HUES48 (cell line): Measurements from ENCODE around the gene CRISP2.
"Not testable (repeated sequence)": the region's sequence is repeated elsewhere in the genome, so short reads cannot be mapped to it uniquely, and the experiment has no call there.

ENCODE experiments used
- H3K27ac ChIP-seq: one replicate; pipeline ENCODE4 v1.7.0; 2013; ENCODE audit warnings: low read depth, low read length, inconsistent platforms
- H3K27me3 ChIP-seq: 2 replicates; pipeline ENCODE4 v1.6.1; 2013; ENCODE audit warnings: mild to moderate bottlenecking, low read length; ENCODE audit not compliant: control insufficient read depth, insufficient read depth
- H3K36me3 ChIP-seq: 2 replicates; pipeline ENCODE4 v1.6.1; 2013; ENCODE audit warnings: low read length; ENCODE audit not compliant: control insufficient read depth, insufficient read depth
- H3K4me1 ChIP-seq: 2 replicates; pipeline ENCODE4 v1.6.1; 2013; ENCODE audit warnings: mild to moderate bottlenecking, low read length; ENCODE audit not compliant: control insufficient read depth, insufficient read depth
- H3K4me3 ChIP-seq: 2 replicates; pipeline ENCODE4 v1.5.1; 2013; ENCODE audit warnings: mild to moderate bottlenecking, low read depth, low read length
- H3K9ac ChIP-seq: 2 replicates; pipeline ENCODE4 v1.6.1; 2013; ENCODE audit warnings: mild to moderate bottlenecking, low read depth, low read length, moderate library complexity
- H3K9me3 ChIP-seq: 2 replicates; pipeline ENCODE4 v1.6.1; 2013; ENCODE audit warnings: low read length; ENCODE audit not compliant: control insufficient read depth, insufficient read depth

The CRISP2 gene, protein sequence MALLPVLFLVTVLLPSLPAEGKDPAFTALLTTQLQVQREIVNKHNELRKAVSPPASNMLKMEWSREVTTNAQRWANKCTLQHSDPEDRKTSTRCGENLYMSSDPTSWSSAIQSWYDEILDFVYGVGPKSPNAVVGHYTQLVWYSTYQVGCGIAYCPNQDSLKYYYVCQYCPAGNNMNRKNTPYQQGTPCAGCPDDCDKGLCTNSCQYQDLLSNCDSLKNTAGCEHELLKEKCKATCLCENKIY

GRCh38 chr6:49713346-49713745 is at the start of gene CRISP2:
Gene CRISP2, minus strand, starts transcription at chr6:49713543. Its CDS starts 4,347 bp downstream, at chr6:49709196.
- no peaks in the 10 kb centered on the region for H3K36me3 ChIP-seq
- H3K9ac ChIP-seq: no peak within 1 kb of the TSS
- H3K27me3 ChIP-seq: no peaks in the 10 kb centered on the region
- no peak within 1 kb of the TSS for H3K27ac ChIP-seq
- 0 out of 2 replicates have a peak, but pooled peaks cover 2% of the 10 kb centered on the region for H3K9me3 ChIP-seq
- H3K4me1 ChIP-seq: no peaks in the 10 kb centered on the region
- 0 out of 2 replicates have a peak within 1 kb of the TSS, but pooled peaks have one; percentile 18 for H3K4me3 ChIP-seq

- no peaks in the 10 kb centered on the region for H3K4me1 ChIP-seq
- no peak within 1 kb of the TSS for H3K27ac ChIP-seq
- no peak within 1 kb of the TSS for H3K4me3 ChIP-seq
- H3K27me3 ChIP-seq: no peaks in the 10 kb centered on the region
- no peaks in the 10 kb centered on the region for H3K36me3 ChIP-seq
- no peak within 1 kb of the TSS for H3K9ac ChIP-seq
- H3K9me3 ChIP-seq: no peaks in the 10 kb centered on the region
Measured at GRCh38 chr6:49744259-49744658, 30.9 kb upstream of the CRISP2 start, which contains the start of gene CRISP3. Gene CRISP3, minus strand, starts transcription at chr6:49744388. Its CDS starts 21 bp downstream, at chr6:49744367.

GRCh38 chr6:49743429-49743828 is 30.1 kb upstream of the CRISP2 start:
- Histone ChIP-seq H3K4me3 (no peak overlapping the region), H3K9ac (no peak overlapping the region), H3K4me1 (no peaks in the 10 kb centered on the region), H3K27ac (no peak overlapping the region), H3K27me3 (no peaks in the 10 kb centered on the region), H3K9me3 (no peaks in the 10 kb centered on the region), H3K36me3 (no peaks in the 10 kb centered on the region)

DNA sequence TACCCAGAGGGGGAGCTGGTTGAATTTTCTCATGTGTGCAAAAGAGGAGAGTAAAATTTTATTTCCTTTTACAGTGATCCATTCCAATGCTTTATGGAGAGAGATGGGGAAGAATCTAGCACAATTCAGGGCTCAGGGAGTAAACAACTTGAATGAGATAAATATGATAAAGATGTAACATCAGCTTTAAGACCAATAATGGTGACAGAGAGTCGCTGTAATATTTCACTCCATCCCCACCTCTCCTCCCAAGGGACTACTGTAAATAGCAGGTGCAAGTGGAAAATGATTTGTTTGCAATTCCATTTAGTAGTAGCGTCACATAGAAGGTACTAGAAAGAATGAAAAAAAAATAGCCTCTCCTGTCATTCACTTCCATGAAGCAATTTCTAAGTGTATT is 26.1 kb upstream of the CRISP2 start:
- Histone ChIP-seq H3K9me3 (no peaks in the 10 kb centered on the region), H3K27ac (no peak overlapping the region), H3K27me3 (no peaks in the 10 kb centered on the region), H3K4me3 (no peak overlapping the region), H3K9ac (no peak overlapping the region), H3K4me1 (no peaks in the 10 kb centered on the region), H3K36me3 (no peaks in the 10 kb centered on the region)

GRCh38 chr6:49736017-49736508 is 22.7 kb upstream of the CRISP2 start:
- Histone ChIP-seq H3K36me3 (no peaks in the 10 kb centered on the region), H3K9ac (no peak overlapping the region), H3K9me3 (no peaks in the 10 kb centered on the region), H3K27ac (no peak overlapping the region), H3K27me3 (no peaks in the 10 kb centered on the region), H3K4me3 (no peak overlapping the region), H3K4me1 (no peaks in the 10 kb centered on the region)

DNA sequence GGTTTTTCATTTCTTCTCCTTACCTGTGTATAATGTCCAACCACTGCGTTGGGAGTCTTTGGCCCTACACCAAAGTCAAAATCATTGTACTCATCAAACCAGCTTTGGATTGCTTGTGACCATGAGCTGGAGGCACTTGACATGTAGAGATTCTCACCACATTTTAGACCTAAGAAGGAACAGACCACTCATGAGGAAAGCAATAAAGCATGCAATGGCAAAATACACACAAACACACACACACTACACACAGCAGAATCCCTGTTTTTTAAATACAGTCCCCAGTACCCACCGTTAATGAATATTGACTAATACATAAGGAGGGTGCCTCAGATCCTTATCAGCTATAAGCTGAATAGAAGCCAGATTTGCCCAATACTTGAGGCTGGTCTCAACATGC is 20.3 kb upstream of the CRISP2 start:
- Histone ChIP-seq H3K9ac (no peak overlapping the region), H3K4me3 (no peak overlapping the region), H3K9me3 (no peaks in the 10 kb centered on the region), H3K27me3 (no peaks in the 10 kb centered on the region), H3K27ac (no peak overlapping the region), H3K36me3 (no peaks in the 10 kb centered on the region), H3K4me1 (no peaks in the 10 kb centered on the region)

GRCh38 chr6:49732781-49733180 is 19.4 kb upstream of the CRISP2 start:
- Histone ChIP-seq H3K9ac (no peak overlapping the region), H3K9me3 (no peaks in the 10 kb centered on the region), H3K27me3 (no peaks in the 10 kb centered on the region), H3K4me1 (no peaks in the 10 kb centered on the region), H3K4me3 (no peak overlapping the region), H3K36me3 (no peaks in the 10 kb centered on the region), H3K27ac (no peak overlapping the region)

GRCh38 chr6:49730251-49730650 is 16.9 kb upstream of the CRISP2 start:
- Histone ChIP-seq H3K9ac (no peak overlapping the region), H3K4me1 (no peaks in the 10 kb centered on the region), H3K9me3 (no peaks in the 10 kb centered on the region), H3K27me3 (no peaks in the 10 kb centered on the region), H3K4me3 (no peak overlapping the region), H3K27ac (no peak overlapping the region), H3K36me3 (no peaks in the 10 kb centered on the region)

GRCh38 chr6:49723917-49724316 is 10.6 kb upstream of the CRISP2 start:
- H3K36me3 ChIP-seq, H3K9ac ChIP-seq, H3K27ac ChIP-seq, H3K4me1 ChIP-seq, H3K4me3 ChIP-seq, H3K27me3 ChIP-seq: not testable (repeated sequence)
- peaks cover 18% of the 10 kb centered on the region for H3K9me3 ChIP-seq

DNA sequence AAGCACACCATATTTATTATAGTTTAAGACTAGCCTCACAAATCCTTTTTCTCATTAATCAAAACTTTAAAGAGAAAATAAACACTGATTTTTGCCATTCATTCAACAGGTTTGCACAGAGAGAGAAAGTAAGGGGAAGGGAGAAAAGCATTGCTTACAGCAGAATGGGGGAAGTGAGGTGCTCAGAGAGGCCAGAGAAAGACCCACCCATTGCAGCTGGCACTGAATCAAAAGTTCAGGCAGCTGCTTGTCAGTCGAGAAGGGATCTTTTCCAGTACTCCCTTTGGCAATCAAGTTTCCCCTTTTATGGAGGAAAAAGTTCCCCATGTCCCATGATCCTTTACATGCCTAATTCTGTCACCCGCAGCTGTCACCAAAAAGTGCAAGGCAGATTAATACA is 8.0 kb upstream of the CRISP2 start:
- Histone ChIP-seq H3K9ac (no peak overlapping the region), H3K36me3 (no peaks in the 10 kb centered on the region), H3K9me3 (peaks cover 26% of the 10 kb centered on the region), H3K27me3 (no peaks in the 10 kb centered on the region), H3K4me1 (no peaks in the 10 kb centered on the region), H3K4me3 (no peak overlapping the region), H3K27ac (no peak overlapping the region)

GRCh38 chr6:49720372-49720771 is 7.0 kb upstream of the CRISP2 start:
- no peak overlapping the region for H3K9ac ChIP-seq
- H3K4me3 ChIP-seq: no peak overlapping the region
- H3K36me3 ChIP-seq: no peaks in the 10 kb centered on the region
- H3K9me3 ChIP-seq: peaks cover 26% of the 10 kb centered on the region
- H3K4me1 ChIP-seq: no peaks in the 10 kb centered on the region
- H3K27ac ChIP-seq: no peak overlapping the region
- H3K27me3 ChIP-seq: no peaks in the 10 kb centered on the region
